ENCODE data around the gene RMI1.

Gene RMI1

GRCh38 chr9:83962165-83962564 is 18.4 kb upstream of the RMI1 start:
- H3K36me3 ChIP-seq (ENCODE audit: control insufficient read depth in 2 of 2, insufficient read depth in 1 of 2, low read length in 2 of 2), result peaks cover 0 to 5% of the 10 kb centered on the region in 2 experiments; a peak in 1 of 3 replicates
- no peak overlapping the region for H3K27ac ChIP-seq (ENCODE audit: extremely low read depth, low read depth, low read length)
- H3K9me3 ChIP-seq (ENCODE audit: control insufficient read depth, insufficient read depth, low read depth, low read length), result no peaks in the 10 kb centered on the region
- ChIA-PET POLR2A (interaction anchor here (0.5 to 5.6 kb wide), 5 partner anchors 9 to 298 kb away, joined by 3 to 57 read pairs (median 5); partner anchors contain the start of genes HNRNPK, KIF27 and RMI1), CTCF (interaction anchor here (0.8 to 1.9 kb wide), 6 partner anchors 18 to 210 kb away, joined by 3 to 8 read pairs (median 4); partner anchors contain the start of gene KIF27)
- H3K4me3 ChIP-seq (ENCODE audit: low read depth, low read length), result no peak overlapping the region
- TF ChIP-seq HOXC10 (CRISPR knock-in tag; IDR thresholded peaks at IDR 0.05) (no peak), ZNF324 (tag by site-specific recombination; IDR thresholded peaks at IDR 0.05) (0 out of 2 replicates have a peak, but pooled peaks have one; percentile 53), ZNF394 (tag by site-specific recombination; IDR thresholded peaks at IDR 0.05; ENCODE audit: borderline replicate concordance) (no peak), KLF8 (tag by site-specific recombination; IDR thresholded peaks at IDR 0.05) (peak; percentile 28; the same call in 1 of the 2 replicates), WT1 (tag by site-specific recombination; IDR thresholded peaks at IDR 0.05) (peak; percentile 76), PRDM4 (tag by site-specific recombination; IDR thresholded peaks at IDR 0.05) (0 out of 2 replicates have a peak, but pooled peaks have one; percentile 38), IKZF3 (tag by site-specific recombination; IDR thresholded peaks at IDR 0.05) (0 out of 2 replicates have a peak, but pooled peaks have one; percentile 17), SP7 (tag by site-specific recombination; IDR thresholded peaks at IDR 0.05) (peak; percentile 45; the same call in 1 of the 2 replicates), ZNF600 (tag by site-specific recombination; IDR thresholded peaks at IDR 0.05) (0 out of 2 replicates have a peak, but pooled peaks have one; percentile 20), ZNF629 (tag by site-specific recombination; IDR thresholded peaks at IDR 0.05) (peak; percentile 63), ZNF354C (tag by site-specific recombination; IDR thresholded peaks at IDR 0.05; ENCODE audit: borderline replicate concordance, low read depth) (no peak), HOXD13 (CRISPR knock-in tag; IDR thresholded peaks at IDR 0.05; ENCODE audit: borderline replicate concordance) (no peak), ZNF423 (tag by site-specific recombination; IDR thresholded peaks at IDR 0.05) (peak; percentile 30; the same call in 1 of the 2 replicates), ZFHX2 (tag by site-specific recombination; conservative IDR thresholded peaks at IDR 0.05) (no peak), GLIS1 (tag by site-specific recombination; IDR thresholded peaks at IDR 0.05) (peak; percentile 95), ZNF561 (tag by site-specific recombination; IDR thresholded peaks at IDR 0.05; ENCODE audit: borderline replicate concordance) (peak; percentile 76; the same call in 1 of the 2 replicates), KLF9 (tag by site-specific recombination; IDR thresholded peaks at IDR 0.05; ENCODE audit: low read depth) (no peak), PRDM10 (tag by site-specific recombination; IDR thresholded peaks at IDR 0.05) (peak; percentile 41), ZXDB (tag by site-specific recombination; IDR thresholded peaks at IDR 0.05) (no peak), PRDM6 (tag by site-specific recombination; IDR thresholded peaks at IDR 0.05) (peak; percentile 59), ZFP41 (tag by site-specific recombination; IDR thresholded peaks at IDR 0.05; ENCODE audit: borderline replicate concordance) (no peak), ZEB2 (tag by site-specific recombination; IDR thresholded peaks at IDR 0.05) (peak; percentile 52; the same call in 1 of the 2 replicates), OSR2 (tag by site-specific recombination; IDR thresholded peaks at IDR 0.05) (peak; percentile 50; the same call in 1 of the 2 replicates), MZF1 (tag by site-specific recombination; IDR thresholded peaks at IDR 0.05; ENCODE audit: borderline replicate concordance) (0 out of 2 replicates have a peak, but pooled peaks have one; percentile 20), KLF10 (tag by site-specific recombination; IDR thresholded peaks at IDR 0.05) (0 out of 2 replicates have a peak, but pooled peaks have one; percentile 42), ZNF513 (tag by site-specific recombination; IDR thresholded peaks at IDR 0.05) (0 out of 2 replicates have a peak, but pooled peaks have one; percentile 17), ZNF157 (tag by site-specific recombination; IDR thresholded peaks at IDR 0.05) (no peak), ZIC2 (tag by site-specific recombination; IDR thresholded peaks at IDR 0.05) (peak; percentile 70)
- no peaks in the 10 kb centered on the region for H3K4me1 ChIP-seq (ENCODE audit: control insufficient read depth, insufficient read depth, low read length)

All from HEK293 (cell line).